HG03196 (cell line): ENCODE results near the gene RBPJL.

Experiments used
- ATAC-seq: cut with Tn5 transposase; IDR thresholded peaks from one replicate; pipeline ENCODE4 v1.9.1; 2021; ENCODE audit not compliant: unreplicated experiment

Gene RBPJL

DNA sequence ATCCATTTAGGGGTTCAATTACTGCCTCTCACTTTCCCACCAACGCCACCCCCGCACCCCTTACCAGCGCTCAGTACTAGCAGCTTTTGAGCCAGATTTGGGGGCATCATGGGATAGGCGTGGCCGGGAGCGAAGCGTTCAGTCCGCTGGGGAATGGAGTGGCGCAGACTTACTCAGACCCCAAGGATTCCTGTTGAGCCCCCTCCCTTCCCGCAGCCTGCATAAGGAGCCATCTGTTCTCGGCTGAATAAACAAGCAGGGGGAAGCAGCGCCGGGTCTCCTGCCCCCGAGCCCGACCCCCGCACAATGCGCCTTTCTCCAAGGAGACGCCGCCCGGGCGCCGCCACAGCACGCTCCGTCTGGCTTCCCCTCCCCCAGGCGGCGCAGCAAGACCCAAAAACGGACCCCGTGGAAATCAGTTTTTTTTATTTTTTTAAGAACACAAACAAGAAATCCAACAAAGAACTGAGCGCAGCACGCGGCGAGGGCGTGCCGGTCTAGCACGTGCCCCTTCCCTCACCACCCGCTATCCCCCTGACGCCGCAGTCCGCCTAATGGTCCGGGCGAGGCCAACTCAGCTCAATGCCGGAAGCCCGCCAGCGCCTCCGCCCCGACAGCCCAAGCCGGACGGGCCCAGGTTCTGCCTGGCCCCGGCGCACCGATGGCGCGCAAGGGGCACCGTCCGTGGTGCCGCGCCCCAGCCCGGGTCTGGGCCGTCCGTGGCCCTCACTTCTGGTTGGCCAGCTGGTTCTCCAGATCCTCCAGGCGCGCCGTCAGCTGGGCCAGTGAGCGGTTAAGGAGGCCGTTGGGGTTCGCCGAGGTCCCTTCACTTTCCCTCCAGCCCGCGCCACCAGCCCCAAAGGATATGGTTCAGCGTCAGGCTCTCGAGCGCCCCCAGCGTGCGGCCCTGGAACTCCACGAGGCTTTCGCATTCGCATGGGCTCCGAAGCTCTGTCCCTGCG lies 13.3 kb upstream of the RBPJL start:
- no peak for ATAC-seq

DNA sequence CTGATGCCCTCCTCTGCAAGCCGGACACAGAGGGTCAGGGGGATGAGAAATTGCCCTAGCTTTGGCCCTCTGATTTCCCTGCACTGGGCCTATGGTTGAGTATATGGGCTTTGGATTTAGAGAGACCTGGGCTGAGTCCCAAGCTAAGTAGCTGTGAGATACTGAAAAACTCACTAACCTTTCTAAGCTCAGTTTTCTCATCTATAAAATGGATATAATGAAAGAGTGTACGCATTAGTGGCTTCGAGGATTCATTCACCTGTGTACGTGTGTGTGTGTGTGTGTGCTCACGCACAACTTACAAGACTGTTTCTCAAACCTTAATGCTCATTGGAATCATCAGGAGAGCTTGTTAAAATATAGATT lies 12.7 kb upstream of the RBPJL start:
- ATAC-seq, result no peak

DNA sequence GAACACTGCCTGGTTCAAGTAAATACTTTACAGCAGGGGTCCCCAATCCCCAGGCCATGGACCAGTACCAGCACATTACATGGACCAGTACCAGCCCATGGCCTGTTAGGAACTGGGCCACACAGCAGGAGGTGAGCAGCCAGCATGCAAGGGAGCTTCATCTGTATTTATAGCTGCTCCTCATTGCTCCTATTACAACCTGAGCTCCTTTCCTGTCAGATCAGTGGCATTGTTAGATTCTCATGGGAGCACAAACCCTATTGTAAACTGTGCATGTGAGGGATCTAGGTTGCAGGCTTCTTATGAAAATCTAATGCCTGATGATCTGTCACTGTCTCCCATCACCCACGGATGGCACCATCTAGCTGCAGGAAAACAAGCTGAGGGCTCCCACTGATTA lies 12.0 kb upstream of the RBPJL start:
- no peak for ATAC-seq

DNA sequence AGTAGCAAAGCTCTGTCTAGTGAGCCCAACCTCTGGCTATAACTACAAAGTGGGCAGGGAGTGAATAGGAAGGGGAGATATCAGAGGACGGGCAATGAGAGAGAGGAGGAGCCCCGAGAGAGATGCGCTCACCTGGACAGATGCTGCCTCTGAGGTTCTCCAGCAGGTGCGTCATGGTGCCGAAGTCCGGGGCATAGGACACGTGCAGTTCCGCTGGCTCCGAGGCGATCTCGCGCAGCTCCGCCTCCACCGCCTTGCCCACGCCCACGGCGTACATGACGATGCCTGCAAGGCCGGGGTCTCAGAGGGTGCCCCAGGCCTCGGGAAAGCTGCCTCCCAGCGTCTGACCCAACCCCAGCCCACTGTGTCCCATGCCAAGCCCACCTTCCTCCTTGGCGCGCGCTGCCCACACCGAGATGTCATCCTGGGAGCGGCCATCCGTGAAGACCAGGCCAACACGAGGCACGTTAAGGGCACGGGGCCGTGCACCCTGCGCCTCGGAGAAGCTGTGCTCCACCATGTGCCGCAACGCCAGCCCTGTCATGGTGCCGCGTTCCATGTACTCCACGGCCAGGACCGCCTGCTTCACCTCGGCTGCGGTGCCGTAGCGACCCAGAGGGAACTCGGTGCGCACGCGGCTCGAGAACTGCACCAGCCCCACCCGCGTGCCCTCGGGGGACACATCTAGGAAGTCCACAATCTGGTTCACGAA lies 8.7 kb upstream of the RBPJL start:
- ATAC-seq, result no peak

DNA sequence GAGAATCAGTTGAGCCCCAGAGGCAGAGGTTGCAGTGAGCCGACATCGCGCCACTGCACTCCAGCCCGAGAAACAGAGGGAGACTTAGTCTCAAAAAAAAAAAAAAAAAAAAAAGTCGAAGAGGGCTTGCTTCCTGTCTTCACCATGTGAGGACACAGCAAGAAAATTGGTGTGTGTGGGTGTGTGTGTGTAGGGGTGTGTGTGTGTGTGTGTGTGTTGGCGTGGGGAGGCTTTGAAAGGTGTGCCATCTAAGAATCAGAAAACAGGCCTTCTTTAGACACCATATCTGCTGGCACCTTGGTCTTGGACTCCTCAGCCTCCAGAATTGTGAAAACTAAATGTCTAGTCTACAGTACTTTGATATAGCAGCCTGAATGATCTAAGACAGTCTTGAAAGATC lies 6.9 kb upstream of the RBPJL start:
- ATAC-seq, result no peak

DNA sequence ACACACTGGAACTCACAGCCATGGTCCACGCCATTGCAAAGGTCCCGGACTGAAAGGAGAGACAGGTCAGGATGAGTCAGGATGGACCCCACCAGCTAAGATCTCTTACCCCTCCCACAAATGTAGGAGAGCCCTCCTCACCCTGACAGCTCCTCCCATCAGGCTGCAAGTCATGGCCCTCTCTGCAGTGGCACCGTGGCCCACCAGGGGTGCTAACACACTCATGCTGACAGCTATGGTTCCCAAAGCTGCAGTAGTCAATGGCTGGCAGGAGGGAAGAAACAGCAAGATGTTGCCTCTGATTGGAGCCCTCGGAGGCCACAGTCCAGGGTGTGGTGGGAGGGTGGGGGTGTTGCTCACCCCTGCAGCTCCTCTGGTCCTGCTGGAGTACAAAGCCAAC lies 5.7 kb upstream of the RBPJL start:
- no peak for ATAC-seq

DNA sequence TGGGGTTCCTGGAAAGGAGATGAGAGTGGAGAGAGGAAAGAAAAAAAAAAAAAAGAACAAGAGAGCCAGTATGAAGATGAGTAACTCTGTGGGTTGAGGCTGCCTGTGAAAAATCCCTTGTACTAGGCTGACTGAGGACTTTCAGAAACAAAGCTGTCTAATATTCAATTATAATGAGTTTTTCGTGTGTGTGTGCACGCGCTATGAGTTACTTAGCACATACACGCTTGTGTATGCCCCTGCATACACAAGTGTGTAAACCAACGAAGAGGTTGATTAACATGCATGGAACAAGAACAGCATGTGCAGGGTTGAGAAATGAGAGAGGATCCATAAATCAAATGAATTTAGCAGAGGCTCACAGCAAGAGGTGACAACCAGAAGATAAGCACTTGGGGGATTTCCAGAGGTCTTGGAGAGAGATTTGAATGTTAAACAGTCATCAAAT lies 4.8 kb upstream of the RBPJL start:
- ATAC-seq, result no peak

DNA sequence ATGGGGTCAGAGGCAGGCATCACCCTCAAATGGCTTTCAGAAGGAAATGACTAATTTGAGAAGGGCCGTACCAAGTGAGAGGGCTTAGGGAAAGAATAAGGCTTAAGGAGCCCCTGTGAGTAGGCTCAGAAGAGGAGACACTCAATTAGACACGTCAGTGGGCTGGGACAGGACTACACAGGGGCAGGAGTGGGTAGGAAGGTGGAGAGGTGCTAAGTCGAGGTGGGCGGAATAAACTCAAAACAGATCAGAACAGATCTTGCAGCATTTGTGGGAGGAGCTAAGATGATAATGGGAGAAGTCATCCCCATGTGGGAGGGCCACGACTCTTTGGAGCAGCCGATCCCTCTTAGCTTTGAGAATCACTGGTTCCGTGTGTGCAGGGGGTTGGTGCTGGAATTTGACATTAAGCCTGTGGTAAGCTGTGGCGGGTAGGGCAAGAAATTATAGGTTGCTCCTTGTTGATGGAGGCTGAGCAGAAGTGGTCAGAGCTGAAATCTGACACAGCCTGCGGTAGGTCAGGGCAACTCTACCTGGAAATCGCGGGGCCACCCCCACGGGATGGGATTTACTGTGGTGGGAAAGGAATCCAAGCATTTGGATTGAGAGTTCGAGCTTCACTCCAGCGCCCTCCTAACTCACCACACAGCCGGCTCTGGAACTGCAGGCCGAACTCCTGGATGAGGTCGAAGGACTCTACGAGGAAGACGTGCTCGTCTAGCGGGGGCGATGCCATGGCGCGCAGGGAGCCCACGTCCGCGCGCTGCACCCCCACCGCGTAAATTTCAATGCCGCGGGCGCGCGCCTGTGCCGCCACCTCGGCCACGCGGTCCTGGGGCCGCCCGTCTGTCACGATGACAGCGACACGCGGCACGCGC lies 2.8 kb upstream of the RBPJL start:
- ATAC-seq, result no peak

DNA sequence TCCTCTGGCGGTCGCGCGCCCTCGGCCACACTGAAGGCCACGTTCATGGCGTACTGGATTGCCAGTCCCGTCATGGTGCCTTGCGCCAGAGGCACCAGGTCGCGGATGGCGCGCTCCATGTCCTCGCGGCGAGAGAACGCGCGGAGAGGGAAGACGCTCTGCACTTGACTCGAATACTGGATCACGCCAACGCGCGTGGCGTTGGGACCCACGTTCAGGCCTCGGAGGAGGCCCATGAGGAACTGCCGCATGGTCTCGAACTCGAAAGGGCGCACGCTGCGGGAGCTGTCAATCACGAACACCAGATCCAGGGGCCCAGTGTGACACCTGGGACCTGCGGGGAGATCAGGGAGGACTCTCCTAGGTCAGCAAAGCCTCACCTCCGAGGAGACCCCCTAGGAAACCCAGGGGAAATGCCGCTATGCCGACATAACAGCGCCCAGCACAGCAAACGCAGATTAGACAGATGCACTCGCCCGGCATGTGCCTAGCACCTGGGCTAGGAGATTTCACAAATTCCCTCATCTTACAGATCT lies 2.1 kb upstream of the RBPJL start:
- no peak for ATAC-seq

DNA sequence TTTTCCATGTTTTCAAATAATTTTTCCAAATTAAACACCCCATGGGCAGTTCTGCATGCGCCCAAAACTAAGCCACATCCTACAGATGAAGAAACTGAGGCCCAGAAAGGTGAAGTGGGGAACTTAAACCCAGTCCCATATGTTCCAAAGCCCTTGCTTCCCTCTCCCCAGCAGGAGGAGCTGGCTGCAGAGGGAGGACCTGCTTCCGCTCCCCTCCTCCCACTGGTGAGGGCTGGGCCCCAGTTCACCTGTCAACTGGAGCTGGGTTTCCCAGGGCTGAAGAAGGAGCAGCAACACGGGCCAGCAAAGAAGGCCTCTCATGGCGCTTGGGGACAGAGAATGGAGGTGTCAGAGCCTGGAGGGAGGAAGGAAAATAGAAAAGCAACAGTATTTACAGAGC lies 1.4 kb upstream of the RBPJL start:
- no peak for ATAC-seq

DNA sequence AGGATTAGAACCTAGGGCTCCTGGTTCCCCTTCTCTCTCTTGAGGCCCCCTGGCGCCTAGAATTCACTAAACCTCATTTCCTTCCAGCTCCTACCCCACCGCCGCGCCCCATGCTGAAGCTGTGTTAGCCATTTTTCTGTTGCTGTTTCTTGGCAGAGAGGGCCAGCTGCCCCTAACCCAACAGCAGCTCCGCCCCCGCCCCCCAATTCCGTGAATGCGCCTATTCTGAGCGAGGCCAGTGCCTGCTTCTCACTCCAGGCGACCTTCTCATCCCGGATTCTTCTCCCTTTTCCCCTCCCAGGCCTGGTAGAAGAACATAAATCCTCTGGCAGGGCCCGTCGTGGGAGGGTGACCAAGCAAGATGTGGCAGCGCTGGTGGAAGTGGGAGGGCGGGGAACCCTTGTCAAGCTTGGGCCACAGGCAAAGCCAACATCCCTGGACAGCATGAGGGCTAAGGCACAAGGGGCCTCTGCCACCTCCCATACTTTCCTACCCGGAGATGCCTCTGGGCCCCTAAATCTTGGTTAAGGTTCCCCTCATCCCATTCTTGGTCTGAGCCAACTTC lies 518 bp downstream of the RBPJL start:
- ATAC-seq, result no peak

DNA sequence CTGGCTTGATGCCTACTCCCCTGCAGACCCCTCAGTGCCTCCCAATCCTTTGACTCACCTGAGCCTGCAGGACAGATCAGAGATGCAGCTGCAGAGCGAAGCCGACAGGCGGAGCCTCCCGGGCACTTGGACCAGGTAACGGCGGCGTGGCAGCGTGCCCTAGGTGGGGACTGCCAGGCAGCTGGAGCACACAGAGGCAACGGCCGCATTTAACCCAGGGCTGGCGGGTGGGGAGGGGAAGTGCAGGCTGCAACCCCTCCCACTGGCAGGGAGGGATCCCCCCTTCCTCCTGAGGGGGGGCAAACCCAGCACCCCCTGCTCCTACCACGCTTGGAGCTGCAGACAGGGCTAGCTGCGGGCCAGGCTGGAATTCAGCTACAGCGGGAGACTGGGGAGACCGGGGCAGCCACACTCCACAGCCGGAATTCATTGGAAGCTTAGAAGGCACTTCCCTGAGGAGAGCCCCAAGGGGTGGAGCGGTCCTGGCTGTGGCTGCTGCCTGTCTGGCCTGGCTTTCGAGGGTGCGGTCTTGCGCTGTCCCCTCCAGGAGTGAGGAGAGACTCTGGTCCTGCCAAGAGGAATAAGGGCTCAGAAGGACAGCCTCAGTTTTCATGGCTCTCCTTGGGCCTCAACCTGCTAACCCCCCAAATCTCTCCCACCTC lies 1.6 kb downstream of the RBPJL start, which contains the start of gene MATN4:
Gene MATN4, minus strand, starts transcription at position 183 of the 662 bp plus-strand sequence. CDS start 2,717 bp downstream, outside the sequence.
- no peak for ATAC-seq

DNA sequence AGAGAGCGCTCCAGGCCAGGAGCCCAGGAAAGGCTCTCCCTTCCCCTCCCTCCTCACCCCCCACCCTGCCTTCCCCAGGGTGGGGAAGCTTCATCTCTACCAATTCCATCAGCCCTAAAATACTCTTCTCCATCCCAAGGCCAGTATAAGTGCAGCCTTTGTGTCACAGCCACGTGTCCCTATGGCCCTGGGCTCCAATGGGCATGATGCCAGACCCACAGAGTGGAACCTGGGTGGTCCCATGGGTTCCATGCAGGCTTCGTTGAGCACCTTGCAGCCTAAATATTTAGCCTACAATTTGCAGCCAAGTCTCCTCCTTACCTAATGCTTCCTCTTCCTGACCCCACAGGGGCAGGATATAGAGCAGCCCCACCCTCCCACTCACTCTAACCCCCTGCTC lies 2.4 kb downstream of the RBPJL start:
- no peak for ATAC-seq

DNA sequence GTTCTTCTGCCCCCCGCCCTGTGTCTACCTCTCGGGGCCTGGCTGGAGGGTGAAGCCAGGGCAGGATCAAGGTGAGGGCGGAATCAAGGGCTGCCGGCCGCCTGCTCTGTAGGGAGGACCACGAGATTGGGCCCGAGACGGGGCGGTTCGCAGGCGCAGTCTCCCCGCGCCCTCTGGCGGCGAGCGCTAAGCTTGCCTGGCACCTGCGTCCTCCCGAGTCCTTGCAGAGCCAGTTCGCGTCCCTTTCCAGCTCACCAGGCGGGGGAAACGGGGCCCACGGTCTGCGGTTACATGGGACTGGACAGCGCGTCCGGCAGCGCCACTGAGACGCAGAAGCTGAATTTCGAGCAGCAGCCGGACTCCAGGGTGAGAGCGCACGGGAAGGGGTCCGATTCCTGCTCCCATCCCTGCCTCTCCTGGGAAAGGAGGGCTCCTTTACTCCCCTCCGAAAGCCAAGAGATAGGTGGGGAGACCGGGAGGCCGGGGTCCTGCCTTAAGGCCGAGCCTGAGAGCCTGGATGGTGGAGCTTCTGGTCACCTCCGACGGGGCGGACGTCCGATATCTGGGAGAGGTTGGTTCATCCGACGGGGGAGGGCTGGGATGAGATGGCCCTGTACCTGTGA lies 5.1 kb downstream of the RBPJL start:
- ATAC-seq, result no peak

DNA sequence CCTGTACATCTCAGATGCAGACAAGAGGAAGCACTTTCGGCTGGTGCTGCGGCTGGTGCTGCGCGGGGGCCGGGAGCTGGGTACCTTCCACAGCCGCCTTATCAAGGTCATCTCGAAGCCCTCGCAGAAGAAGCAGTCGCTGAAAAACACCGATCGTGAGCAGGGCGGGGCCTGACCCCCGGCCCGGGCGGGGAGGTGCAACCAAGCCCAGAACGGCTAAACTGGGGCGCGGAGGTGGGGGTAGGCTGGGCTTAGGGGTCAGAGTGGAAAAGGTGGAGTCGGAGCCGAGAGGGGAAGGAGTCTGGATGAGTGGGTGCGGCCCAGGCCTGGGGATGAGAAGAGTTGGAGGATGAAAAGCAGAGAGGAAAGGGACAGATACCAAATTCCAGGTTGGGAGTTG lies 5.6 kb downstream of the RBPJL start:
- no peak for ATAC-seq

DNA sequence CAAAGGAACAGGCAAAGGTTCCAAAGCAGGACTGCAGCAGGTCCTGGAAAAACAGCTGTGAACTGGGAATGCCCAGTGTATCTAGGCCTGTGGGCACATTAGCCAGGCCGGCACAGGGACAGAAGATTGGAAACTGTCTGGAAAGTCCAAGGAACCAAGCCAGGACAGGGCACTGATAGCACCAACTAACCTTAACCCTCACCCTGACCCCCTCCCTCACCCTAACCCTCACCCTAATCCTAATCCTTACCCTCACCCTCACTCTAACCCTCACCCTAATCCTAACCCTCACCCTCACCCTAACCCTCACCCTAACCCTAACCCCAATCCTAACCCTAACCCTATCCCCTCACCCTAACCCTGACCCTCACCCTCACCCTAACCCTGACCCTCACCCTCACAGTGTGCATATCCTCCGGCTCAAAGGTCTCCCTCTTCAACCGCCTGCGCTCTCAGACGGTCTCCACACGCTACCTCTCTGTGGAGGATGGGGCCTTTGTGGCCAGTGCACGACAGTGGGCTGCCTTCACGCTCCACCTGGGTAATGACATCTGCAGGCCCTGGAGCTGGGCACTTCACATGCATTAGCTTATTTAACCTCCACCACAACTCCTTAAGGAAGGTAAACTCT lies 6.5 kb downstream of the RBPJL start:
- ATAC-seq, result no peak

DNA sequence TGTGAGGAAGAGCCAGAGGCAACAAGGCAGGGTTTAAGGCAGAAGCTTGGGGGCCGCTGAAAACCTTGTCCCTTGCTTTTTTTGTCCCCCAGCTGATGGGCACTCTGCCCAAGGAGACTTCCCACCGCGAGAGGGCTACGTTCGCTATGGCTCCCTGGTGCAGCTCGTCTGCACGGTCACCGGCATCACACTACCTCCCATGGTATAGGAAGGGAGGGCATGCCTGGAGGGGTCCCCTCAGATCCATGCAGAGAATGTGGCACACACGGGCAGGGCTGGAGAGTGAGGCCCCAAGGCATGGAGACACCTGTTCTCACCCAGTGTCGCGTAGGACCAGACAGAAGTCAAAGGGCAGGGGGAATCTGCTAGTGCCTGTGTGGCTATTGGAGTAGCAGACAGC lies 7.3 kb downstream of the RBPJL start:
- no peak for ATAC-seq

DNA sequence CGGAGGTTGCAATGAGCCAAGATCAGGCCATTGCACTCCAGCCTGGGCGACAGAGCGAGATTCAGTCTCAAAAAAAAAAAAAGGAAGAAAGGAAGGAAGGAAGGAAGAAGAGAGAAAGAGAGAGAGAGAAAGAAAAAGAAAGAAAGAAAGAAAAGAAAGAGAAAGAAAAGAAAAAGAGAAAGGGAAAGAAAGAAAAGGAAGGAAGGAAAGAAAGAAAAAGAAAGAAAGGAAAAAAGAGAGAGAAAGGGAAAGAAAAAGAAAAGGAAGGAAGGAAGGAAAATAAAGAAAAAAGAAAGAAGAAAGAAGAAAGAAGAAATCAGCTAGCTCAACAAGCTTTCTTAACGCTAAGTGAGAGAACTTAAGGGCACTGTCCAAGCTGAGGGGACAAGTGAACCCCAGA lies 9.0 kb downstream of the RBPJL start:
- ATAC-seq, result no peak
